NCI-H1694 (cell line): Measurements from ENCODE around the gene PLD2.
"Not testable (repeated sequence)": the region's sequence is repeated elsewhere in the genome, so short reads cannot be mapped to it uniquely, and the experiment has no call there.

Experiments used
- DNase-seq: peaks from one replicate; lab custom pipeline; 2025; lab: John Stamatoyannopoulos, UW

PLD2 gene

GRCh38 chr17:4790705-4791088, 16.3 kb upstream of the PLD2 start:
- no peak for DNase-seq

- DNase-seq: no peak
These were observed 11.8 kb upstream of the PLD2 start for GRCh38 chr17:4795168-4795567.

- DNase-seq: no peak
These were observed 10.4 kb upstream of the PLD2 start for GRCh38 chr17:4796552-4796920.

GRCh38 chr17:4800462-4801196, 6.3 kb upstream of the PLD2 start:
- no peak for DNase-seq

- DNase-seq: no peak
These were observed 4.7 kb upstream of the PLD2 start, which contains the start of gene C17orf114 for GRCh38 chr17:4802228-4802627. Gene C17orf114, minus strand, starts transcription at chr17:4802328.

GRCh38 chr17:4806456-4806776, 536 bp upstream of the PLD2 start:
- no peak for DNase-seq

- DNase-seq: no peak
These were observed 839 bp downstream of the PLD2 start for GRCh38 chr17:4807605-4808377.

- DNase-seq: peak; percentile 67
These were observed 1.4 kb downstream of the PLD2 start for GRCh38 chr17:4808378-4808767.

GRCh38 chr17:4810696-4811290, 3.8 kb downstream of the PLD2 start:
- DNase-seq: no peak

GRCh38 chr17:4811471-4811870, 4.5 kb downstream of the PLD2 start:
- DNase-seq: no peak

- no peak for DNase-seq
These were observed 5.7 kb downstream of the PLD2 start for GRCh38 chr17:4812690-4813089.

- no peak for DNase-seq
These were observed 8.2 kb downstream of the PLD2 start for GRCh38 chr17:4815043-4815675.

- no peak for DNase-seq
These were observed 9.9 kb downstream of the PLD2 start for GRCh38 chr17:4816826-4817225.

- no peak for DNase-seq
These were observed 11.3 kb downstream of the PLD2 start for GRCh38 chr17:4818276-4818675.

- DNase-seq: no peak
These were observed 15.9 kb downstream of the PLD2 start for GRCh38 chr17:4822835-4823234.

GRCh38 chr17:4823373-4824089, 16.6 kb downstream of the PLD2 start:
- no peak for DNase-seq

GRCh38 chr17:4827399-4827798, 20.4 kb downstream of the PLD2 start:
- DNase-seq: no peak

GRCh38 chr17:4832829-4833177, 25.9 kb downstream of the PLD2 start:
- not testable (repeated sequence) for DNase-seq

- peak; percentile 75 for DNase-seq
These were observed 26.4 kb downstream of the PLD2 start, which contains the start of gene MINK1 for GRCh38 chr17:4833178-4833940. Gene MINK1, plus strand, starts transcription at chr17:4833340. Its CDS starts 244 bp downstream, at chr17:4833584.

GRCh38 chr17:4833941-4834680, 27.2 kb downstream of the PLD2 start:
- no peak for DNase-seq

GRCh38 chr17:4834681-4835020, 27.7 kb downstream of the PLD2 start:
- DNase-seq: no peak
